Measurements from ENCODE around the gene FOXC2.
A peak's percentile ranks its signal among the peaks of the same experiment; 100 is the strongest.

FOXC2 gene

DNA sequence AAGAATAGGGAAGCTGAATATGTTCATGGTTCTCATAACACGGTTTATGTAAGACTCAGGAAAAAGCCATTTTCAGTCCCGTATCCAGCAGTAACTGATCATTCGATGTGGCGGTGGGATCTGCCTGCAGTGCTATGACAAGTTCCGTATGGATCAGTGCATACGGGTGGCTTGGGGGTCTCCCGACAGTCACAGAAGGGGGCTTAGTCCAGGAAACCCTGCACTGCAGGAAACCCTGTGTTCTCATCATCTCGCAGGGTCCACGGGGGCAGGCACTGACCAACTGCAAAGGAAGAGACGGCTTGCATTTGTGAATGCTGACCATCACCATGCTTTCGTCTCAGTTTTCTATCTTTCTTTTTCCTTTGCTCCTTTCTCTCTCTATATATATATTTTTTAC lies 19.3 kb upstream of the FOXC2 start:
- no peak for DNase-seq
- Histone ChIP-seq H3K4me3 (ENCODE audit: low read depth, low read length) (no peak overlapping the region), H3K9me3 (ENCODE audit: severe bottlenecking) (no peaks in the 10 kb centered on the region), H3K36me3 (no peaks in the 10 kb centered on the region), H3K27ac (no peak overlapping the region), H3K27me3 (ENCODE audit: insufficient read depth, low read depth, severe bottlenecking) (no peaks in the 10 kb centered on the region)
- TF ChIP-seq, protein P1, sequence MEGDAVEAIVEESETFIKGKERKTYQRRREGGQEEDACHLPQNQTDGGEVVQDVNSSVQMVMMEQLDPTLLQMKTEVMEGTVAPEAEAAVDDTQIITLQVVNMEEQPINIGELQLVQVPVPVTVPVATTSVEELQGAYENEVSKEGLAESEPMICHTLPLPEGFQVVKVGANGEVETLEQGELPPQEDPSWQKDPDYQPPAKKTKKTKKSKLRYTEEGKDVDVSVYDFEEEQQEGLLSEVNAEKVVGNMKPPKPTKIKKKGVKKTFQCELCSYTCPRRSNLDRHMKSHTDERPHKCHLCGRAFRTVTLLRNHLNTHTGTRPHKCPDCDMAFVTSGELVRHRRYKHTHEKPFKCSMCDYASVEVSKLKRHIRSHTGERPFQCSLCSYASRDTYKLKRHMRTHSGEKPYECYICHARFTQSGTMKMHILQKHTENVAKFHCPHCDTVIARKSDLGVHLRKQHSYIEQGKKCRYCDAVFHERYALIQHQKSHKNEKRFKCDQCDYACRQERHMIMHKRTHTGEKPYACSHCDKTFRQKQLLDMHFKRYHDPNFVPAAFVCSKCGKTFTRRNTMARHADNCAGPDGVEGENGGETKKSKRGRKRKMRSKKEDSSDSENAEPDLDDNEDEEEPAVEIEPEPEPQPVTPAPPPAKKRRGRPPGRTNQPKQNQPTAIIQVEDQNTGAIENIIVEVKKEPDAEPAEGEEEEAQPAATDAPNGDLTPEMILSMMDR (IDR thresholded peaks at IDR 0.05; ENCODE audit: low read depth, low read length): no peak

DNA sequence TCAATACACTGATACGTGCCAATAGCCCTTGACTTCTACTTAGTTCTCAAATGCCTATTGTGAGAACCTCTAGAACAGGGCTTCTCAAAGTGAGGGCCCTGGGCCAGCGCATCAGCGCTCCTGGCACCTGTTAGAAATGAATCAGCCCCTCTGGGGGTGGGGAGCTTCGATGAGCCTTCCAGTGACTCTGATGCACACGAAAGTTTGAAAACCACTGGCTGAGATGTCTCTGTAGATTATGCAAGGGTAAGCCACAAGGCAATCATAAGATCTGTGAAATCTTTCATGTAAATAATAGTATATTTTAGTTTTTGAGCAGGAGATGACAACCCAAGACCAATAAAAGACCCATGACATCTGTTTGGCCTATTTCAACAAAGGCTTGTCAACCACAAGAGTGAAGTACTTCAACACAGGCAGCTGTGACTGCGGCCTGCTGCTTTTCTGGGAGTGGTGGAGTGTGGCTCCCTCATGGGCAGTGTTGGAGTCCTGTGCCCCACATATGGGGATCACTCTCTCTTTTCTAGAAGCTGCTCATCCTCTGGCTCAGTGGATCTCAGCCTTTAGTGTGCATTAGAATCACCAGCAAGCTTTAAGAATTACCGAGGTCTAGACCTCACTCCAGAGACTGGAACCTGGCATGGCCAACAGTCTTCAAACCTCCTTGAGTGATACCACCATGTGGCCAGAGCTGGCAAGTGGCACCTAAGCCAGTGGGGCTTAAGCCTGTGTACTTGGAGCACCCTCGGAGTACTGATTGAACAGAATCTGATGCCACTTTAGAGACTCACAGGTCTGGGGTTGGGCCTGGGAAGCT lies 17.3 kb upstream of the FOXC2 start:
- Histone ChIP-seq H3K27ac (no peak overlapping the region), H3K4me3 (ENCODE audit: low read depth, low read length) (no peak overlapping the region), H3K27me3 (ENCODE audit: insufficient read depth, low read depth, severe bottlenecking) (no peaks in the 10 kb centered on the region), H3K36me3 (no peaks in the 10 kb centered on the region), H3K9me3 (ENCODE audit: severe bottlenecking) (no peaks in the 10 kb centered on the region)
- TF ChIP-seq, protein P1 (IDR thresholded peaks at IDR 0.05; ENCODE audit: low read depth, low read length): no peak
- no peak for DNase-seq

DNA sequence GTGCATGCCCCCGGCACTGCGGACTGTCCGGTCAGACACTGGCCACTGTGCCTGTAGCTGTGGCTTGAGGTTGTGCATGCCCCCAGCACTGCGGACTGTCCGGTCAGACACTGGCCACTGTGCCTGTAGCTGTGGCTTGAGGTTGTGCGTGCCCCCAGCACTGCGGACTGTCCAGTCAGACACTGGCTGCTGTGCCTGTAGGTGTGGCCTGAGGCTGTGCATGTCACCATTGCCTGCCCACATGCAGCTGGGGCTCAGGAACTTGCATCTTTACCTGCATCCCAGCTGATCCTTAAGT lies 16.8 kb upstream of the FOXC2 start:
- no peak for DNase-seq
- no peak overlapping the region for H3K27ac ChIP-seq
- no peaks in the 10 kb centered on the region for H3K36me3 ChIP-seq
- H3K9me3 ChIP-seq (ENCODE audit: severe bottlenecking): no peaks in the 10 kb centered on the region
- H3K27me3 ChIP-seq (ENCODE audit: insufficient read depth, low read depth, severe bottlenecking): no peaks in the 10 kb centered on the region
- TF ChIP-seq, protein P1 (IDR thresholded peaks at IDR 0.05; ENCODE audit: low read depth, low read length): no peak
- H3K4me3 ChIP-seq (ENCODE audit: low read depth, low read length): no peak overlapping the region

DNA sequence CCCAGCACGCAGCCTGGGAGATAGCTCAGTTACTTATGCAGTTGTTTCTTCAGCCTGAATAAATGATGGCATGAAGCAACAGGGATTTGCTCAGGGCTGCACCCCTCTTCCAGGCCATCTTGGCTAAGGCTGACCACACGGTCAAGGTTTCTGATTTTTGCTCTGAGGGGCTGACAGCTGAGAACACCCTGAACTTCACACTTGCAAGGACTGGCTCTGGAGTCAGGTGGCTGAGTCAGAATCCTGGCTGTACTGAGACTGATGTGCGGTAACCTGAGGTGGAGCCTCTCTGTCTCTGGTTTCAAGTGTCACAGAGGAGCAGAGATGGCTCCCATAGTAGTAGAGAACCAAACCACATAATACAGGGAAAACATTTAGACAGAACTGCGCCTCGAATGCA lies 16.3 kb upstream of the FOXC2 start:
- H3K9me3 ChIP-seq (ENCODE audit: severe bottlenecking): no peaks in the 10 kb centered on the region
- no peaks in the 10 kb centered on the region for H3K27me3 ChIP-seq (ENCODE audit: insufficient read depth, low read depth, severe bottlenecking)
- DNase-seq: no peak
- no peak overlapping the region for H3K27ac ChIP-seq
- H3K36me3 ChIP-seq: no peaks in the 10 kb centered on the region
- TF ChIP-seq, protein P1 (IDR thresholded peaks at IDR 0.05; ENCODE audit: low read depth, low read length): no peak
- H3K4me3 ChIP-seq (ENCODE audit: low read depth, low read length): no peak overlapping the region

DNA sequence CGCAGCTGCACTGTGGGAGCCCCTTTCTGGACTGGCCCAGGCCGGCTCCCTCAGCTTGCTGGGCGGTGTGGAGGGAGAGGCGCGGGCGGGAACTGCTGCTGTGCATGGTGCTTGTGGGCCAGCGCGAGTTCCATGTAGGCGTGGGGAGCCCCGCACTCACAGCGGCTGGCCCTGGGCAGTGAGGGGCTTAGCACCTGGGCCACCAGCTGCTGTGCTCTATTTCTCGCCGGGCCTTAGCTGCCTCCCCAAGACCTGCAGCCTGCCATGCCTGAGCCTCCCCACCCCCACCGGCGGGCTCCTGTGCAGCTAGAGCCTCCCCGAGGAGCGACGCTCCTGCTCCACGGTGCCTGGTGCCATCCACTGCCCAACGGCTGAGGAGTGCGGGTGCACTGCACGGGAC lies 13.3 kb upstream of the FOXC2 start:
- TF ChIP-seq, protein P1 (IDR thresholded peaks at IDR 0.05; ENCODE audit: low read depth, low read length): no peak
- no peak overlapping the region for H3K4me3 ChIP-seq (ENCODE audit: low read depth, low read length)
- no peaks in the 10 kb centered on the region for H3K36me3 ChIP-seq
- no peaks in the 10 kb centered on the region for H3K27me3 ChIP-seq (ENCODE audit: insufficient read depth, low read depth, severe bottlenecking)
- no peak for DNase-seq
- no peak overlapping the region for H3K27ac ChIP-seq
- no peaks in the 10 kb centered on the region for H3K9me3 ChIP-seq (ENCODE audit: severe bottlenecking)

DNA sequence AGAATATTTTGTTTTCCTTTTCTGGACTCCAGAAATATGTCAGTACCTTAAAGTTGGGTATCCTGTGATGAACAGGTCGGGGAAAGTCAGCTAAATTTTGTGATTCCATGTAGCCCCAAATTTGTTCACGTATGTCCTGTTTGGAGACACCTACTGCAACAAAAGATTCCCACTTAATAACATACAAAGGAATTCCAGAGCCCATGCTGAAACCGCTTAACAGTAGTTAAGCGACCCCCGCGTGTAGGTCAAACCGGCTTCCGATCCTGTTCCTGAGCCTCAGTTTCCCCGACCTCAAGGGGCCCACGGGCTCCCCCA lies 12.1 kb upstream of the FOXC2 start:
- Histone ChIP-seq H3K4me3 (ENCODE audit: low read depth, low read length) (peak overlapping the region; percentile 66), H3K27me3 (ENCODE audit: insufficient read depth, low read depth, severe bottlenecking) (no peaks in the 10 kb centered on the region), H3K27ac (peak overlapping the region; percentile 55), H3K36me3 (no peaks in the 10 kb centered on the region), H3K9me3 (ENCODE audit: severe bottlenecking) (no peaks in the 10 kb centered on the region)
- TF ChIP-seq, protein P1 (IDR thresholded peaks at IDR 0.05; ENCODE audit: low read depth, low read length): no peak
- DNase-seq: no peak

Data from WERI-Rb-1 (cell line).